Type B pancreatic cell (in vitro differentiated cells): ENCODE data around the gene PIP4K2A. TPM values are rescaled to one million over a fixed set of nuclear protein-coding genes. Genes with fewer than 3 reads are reported as not detected.
"Not testable (repeated sequence)": the region's sequence is repeated elsewhere in the genome, so short reads cannot be mapped to it uniquely, and the experiment has no call there.

Experiments used
- DNase-seq: peaks from one replicate; pipeline ENCODE4 v3.0.0; 2021; ENCODE audit warnings: mixed read lengths; ENCODE audit not compliant: unreplicated experiment; ENCODE audit errors: extremely low spot score
- H3K27ac Mint-ChIP-seq: 2 replicates; pipeline ENCODE4 v1.8.0; 2021; ENCODE audit warnings: mild to moderate bottlenecking, mixed read lengths
- H3K27me3 Mint-ChIP-seq: 2 replicates; pipeline ENCODE4 v1.8.0; 2021; ENCODE audit warnings: mixed read lengths
- H3K36me3 Mint-ChIP-seq: 2 replicates; pipeline ENCODE4 v1.8.0; 2021; ENCODE audit warnings: mixed read lengths
- H3K4me1 Mint-ChIP-seq: one replicate; pipeline ENCODE4 v1.8.0; 2021; ENCODE audit warnings: mixed read lengths; ENCODE audit not compliant: unreplicated experiment
- H3K4me3 Mint-ChIP-seq: 2 replicates; pipeline ENCODE4 v1.8.0; 2021; ENCODE audit warnings: mild to moderate bottlenecking, mixed read lengths
- H3K9me3 Mint-ChIP-seq: 2 replicates; pipeline ENCODE4 v1.8.0; 2021; ENCODE audit warnings: mixed read lengths
- CTCF ChIP-seq: fragments of 200-600 bp; sonication (generic); conservative IDR thresholded peaks from 2 replicates; pipeline ENCODE4 v1.5.0; 2021; ENCODE audit warnings: antibody characterized with exemption, mild to moderate bottlenecking
- total RNA-seq: library from RNA; stranded (reverse); gene quantifications from 2 replicates; pipeline ENCODE4 v1.2.1, GENCODE V29; 2021; ENCODE audit warnings: low replicate concordance

The PIP4K2A gene
- total RNA-seq, 1 donor from 2014 or later, result 15.7 TPM

DNA sequence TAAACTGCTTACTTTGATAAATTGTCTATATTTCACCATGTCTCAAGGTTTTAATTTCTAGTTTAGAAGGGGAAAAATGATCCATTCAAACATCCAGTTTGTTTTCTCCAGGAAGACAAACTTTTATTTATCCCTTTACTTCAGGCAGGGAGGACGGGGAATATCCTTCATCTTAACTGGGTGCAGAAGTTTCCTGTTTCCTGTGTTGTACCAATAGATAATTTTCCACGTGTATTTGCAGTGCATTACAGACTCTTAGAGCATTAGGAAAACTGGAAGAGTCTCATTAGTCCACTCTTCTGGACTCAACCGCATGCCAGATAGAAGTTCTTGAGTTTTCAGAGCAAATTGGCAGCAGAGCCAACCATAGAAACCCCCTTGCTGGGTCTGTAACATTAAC, 39.4 kb upstream of the PIP4K2A start:
- H3K36me3 Mint-ChIP-seq, result no peaks in the 10 kb centered on the region
- H3K9me3 Mint-ChIP-seq, result no peaks in the 10 kb centered on the region
- DNase-seq, result no peak
- H3K4me3 Mint-ChIP-seq, result no peak overlapping the region
- no peaks in the 10 kb centered on the region for H3K27me3 Mint-ChIP-seq
- H3K4me1 Mint-ChIP-seq, result no peaks in the 10 kb centered on the region
- no peak overlapping the region for H3K27ac Mint-ChIP-seq
- TF ChIP-seq CTCF, result no peak

- H3K4me3 Mint-ChIP-seq, result no peak overlapping the region
- H3K4me1 Mint-ChIP-seq, result no peaks in the 10 kb centered on the region
Observed at GRCh38 chr10:22752272-22752889, 38.0 kb upstream of the PIP4K2A start.

GRCh38 chr10:22750131-22750530, 35.8 kb upstream of the PIP4K2A start:
- Mint-ChIP-seq H3K4me1 (no peaks in the 10 kb centered on the region), H3K9me3 (no peaks in the 10 kb centered on the region), H3K4me3 (no peak overlapping the region), H3K27ac (no peak overlapping the region), H3K27me3 (no peaks in the 10 kb centered on the region), H3K36me3 (no peaks in the 10 kb centered on the region)
- DNase-seq, result no peak
- no peak for TF ChIP-seq CTCF

More at GRCh38 chr10:22752272-22752889, 38.0 kb upstream of the PIP4K2A start:
- no peak for DNase-seq
- no peaks in the 10 kb centered on the region for H3K9me3 Mint-ChIP-seq
- H3K27ac Mint-ChIP-seq, result no peak overlapping the region
- no peaks in the 10 kb centered on the region for H3K36me3 Mint-ChIP-seq
- no peaks in the 10 kb centered on the region for H3K27me3 Mint-ChIP-seq
- TF ChIP-seq CTCF, result no peak

DNA sequence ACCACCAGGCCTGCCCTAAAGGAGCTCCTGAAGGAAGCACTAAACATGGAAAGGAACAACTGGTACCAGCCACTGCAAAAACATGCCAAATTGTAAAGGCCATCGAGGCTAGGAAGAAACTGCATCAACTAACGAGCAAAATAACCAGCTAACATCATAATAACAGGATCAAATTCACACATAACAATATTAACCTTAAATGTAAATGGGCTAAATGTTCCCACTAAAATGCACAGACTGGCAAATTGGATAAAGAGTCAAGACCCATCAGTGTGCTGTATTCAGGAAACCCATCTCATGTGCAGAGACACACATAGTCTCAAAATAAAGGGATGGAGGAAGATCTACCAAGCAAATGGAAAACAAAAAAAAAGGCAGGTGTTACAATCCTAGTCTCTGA, 30.5 kb upstream of the PIP4K2A start:
- H3K9me3 Mint-ChIP-seq, H3K36me3 Mint-ChIP-seq, H3K27me3 Mint-ChIP-seq, H3K27ac Mint-ChIP-seq, H3K4me1 Mint-ChIP-seq, H3K4me3 Mint-ChIP-seq, DNase-seq: not testable (repeated sequence)

DNA sequence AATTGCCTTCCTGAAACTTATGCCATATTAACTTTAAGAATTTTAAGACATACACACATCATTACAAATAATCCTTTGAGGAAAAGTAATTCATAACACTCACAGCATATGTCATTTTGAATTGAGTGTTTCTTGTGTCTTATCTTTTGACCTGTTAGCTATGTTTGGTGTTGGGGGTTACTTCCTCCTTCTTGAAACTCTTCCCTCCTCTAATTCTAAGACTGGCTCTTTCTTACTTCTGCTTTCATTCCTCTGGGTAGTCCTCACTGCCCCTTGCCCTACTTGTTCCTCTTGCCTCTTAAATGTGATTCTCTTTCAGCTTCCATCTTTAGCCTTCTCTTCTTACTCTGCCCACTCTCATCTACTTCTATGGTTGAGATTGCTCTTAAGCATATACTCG, 28.3 kb upstream of the PIP4K2A start:
- no peak for DNase-seq
- Mint-ChIP-seq H3K27me3 (no peaks in the 10 kb centered on the region), H3K36me3 (no peaks in the 10 kb centered on the region), H3K9me3 (no peaks in the 10 kb centered on the region), H3K4me1 (peaks cover 4% of the 10 kb centered on the region), H3K27ac (no peak overlapping the region), H3K4me3 (no peak overlapping the region)
- TF ChIP-seq CTCF, result no peak

DNA sequence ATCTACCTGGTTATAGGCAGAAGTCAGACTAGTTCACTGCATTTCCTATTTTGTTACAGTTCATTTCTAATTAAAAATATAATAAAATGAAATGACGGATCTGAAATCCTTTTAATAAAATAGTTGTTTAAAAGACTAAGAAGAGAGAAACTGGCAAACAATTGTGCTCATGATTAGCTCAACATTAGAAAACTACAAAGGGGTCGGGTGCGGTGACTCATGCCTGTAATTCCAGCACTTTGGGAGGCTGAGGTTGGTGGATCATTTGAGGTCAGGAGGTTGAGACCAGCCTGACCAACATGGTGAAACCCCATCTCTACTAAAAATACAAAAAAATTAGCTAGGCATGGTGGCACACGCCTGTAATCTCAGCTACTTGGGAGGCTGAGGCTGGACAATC, 27.3 kb upstream of the PIP4K2A start:
- H3K4me1 Mint-ChIP-seq, H3K27me3 Mint-ChIP-seq, DNase-seq, H3K9me3 Mint-ChIP-seq, H3K27ac Mint-ChIP-seq, H3K36me3 Mint-ChIP-seq, H3K4me3 Mint-ChIP-seq: not testable (repeated sequence)

GRCh38 chr10:22740180-22740579, 25.8 kb upstream of the PIP4K2A start:
- no peaks in the 10 kb centered on the region for H3K36me3 Mint-ChIP-seq
- no peaks in the 10 kb centered on the region for H3K9me3 Mint-ChIP-seq
- DNase-seq, result no peak
- no peak for TF ChIP-seq CTCF
- no peak overlapping the region for H3K4me3 Mint-ChIP-seq
- H3K27me3 Mint-ChIP-seq, result no peaks in the 10 kb centered on the region
- no peak overlapping the region for H3K27ac Mint-ChIP-seq
- peaks cover 4% of the 10 kb centered on the region for H3K4me1 Mint-ChIP-seq
